Measurements from ENCODE around the gene ARRB1. TPM values are rescaled to one million over a fixed set of nuclear protein-coding genes. Genes with fewer than 3 reads are reported as not detected.

ARRB1 gene
- total RNA-seq, 4 donors from 2014 or later, result 15.7 to 44.7 (median 27.7) TPM

- Histone ChIP-seq H3K27me3 (no peaks in the 10 kb centered on the region), H3K4me3 (replicated peaks in 1 of 3) (no peak overlapping the region), H3K4me1 (peaks cover 7 to 24% of the 10 kb centered on the region in 2 donors), H3K9me3 (no peaks in the 10 kb centered on the region), H3K36me3 (no peaks in the 10 kb centered on the region), H3K27ac (peak overlapping the region in 2 of 3 donors; percentile 4 to 24)
- TF ChIP-seq POLR2A (IDR thresholded peaks at IDR 0.05) (no peak), CTCF (IDR thresholded peaks at IDR 0.05) (peak in 4 of 6 experiments; percentile 47 to 69 (median 60))
- intact Hi-C loops (cut with DNase I), result loop anchor here (5.0 kb wide), 1 partner anchor 54 kb away; no protein-coding TSS in a partner anchor
- 20 to 25% methylated on average over 8 to 9 of the region's 9 CpGs for WGBS, 2 donors
- peak; percentile 67 to 70 for DNase-seq
Measured at GRCh38 chr11:75328426-75329277, 22.8 kb downstream of the ARRB1 start.

DNA sequence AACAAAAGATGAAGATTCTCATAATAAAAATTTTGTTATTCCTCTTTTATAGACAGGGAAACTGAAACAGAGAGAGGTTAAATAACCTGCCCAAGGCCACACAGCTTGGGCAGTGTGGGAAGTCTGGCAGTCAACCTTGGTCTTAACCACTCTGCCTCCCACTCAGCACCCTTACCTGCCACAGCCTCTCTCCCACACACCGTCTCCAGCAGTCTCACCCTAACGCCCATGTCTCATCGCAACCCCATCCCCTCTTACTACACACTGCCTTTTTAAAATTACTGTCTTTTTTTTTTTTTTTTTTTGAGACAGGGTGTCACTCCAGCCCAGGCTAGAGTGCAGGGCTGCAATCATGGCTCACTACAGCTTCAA is 25.0 kb downstream of the ARRB1 start:
- TF ChIP-seq CTCF (IDR thresholded peaks at IDR 0.05) (no peak), POLR2A (IDR thresholded peaks at IDR 0.05) (no peak)
- Histone ChIP-seq H3K9me3 (no peaks in the 10 kb centered on the region), H3K27ac (no peak overlapping the region), H3K27me3 (no peaks in the 10 kb centered on the region), H3K36me3 (no peaks in the 10 kb centered on the region), H3K4me1 (peaks cover 7 to 24% of the 10 kb centered on the region in 2 donors), H3K4me3 (replicated peaks in 1 of 3) (no peak overlapping the region)
- no peak for DNase-seq
- 84 to 90% methylated on average over 3 of the region's 3 CpGs for WGBS, 2 donors
- intact Hi-C loops (cut with DNase I), result loop anchor here (5.0 kb wide), 1 partner anchor 56 kb away; no protein-coding TSS in a partner anchor

DNA sequence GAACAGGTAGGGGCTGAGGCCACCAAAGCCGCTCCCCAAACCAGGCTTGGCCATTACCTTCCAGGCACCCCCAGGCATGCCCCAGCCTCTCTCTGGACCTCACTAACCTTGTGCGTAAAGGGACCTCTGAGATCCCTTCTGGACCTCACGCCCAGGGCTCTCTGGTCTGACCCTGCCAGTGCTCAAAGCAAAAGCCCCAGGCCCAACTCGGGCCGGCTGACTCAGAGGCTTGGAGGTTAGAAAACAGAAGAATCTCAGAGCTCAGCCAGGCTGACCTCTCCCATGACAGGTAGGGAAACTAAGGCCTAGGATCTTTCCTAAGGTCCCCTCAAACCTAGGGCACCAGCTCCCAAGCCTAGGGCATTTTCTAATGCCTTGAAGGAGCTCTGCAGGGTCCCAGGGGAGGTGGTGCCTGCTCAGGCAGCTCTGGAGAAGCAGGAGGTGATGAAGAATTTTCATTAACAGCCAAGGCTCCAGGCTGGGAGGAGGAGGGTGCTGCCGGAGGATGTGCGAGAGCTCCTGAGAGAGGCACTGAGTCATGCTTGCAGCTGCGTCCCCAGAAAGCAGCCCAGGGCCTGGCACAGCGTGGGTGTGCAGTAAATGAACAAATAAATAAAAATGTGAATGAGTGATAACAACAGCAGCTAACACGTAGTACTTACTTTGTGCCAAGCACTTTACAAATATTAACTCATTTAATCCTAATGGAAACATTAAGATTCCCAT is 25.6 kb downstream of the ARRB1 start:
- no peak for TF ChIP-seq CTCF (IDR thresholded peaks at IDR 0.05)
- no peak for TF ChIP-seq POLR2A (IDR thresholded peaks at IDR 0.05)
- 71 to 79% methylated on average over 10 of the region's 10 CpGs for WGBS, 2 donors
- intact Hi-C loops (cut with DNase I), result loop anchor here (5.0 kb wide), 1 partner anchor 56 kb away; no protein-coding TSS in a partner anchor
- Histone ChIP-seq H3K36me3 (no peaks in the 10 kb centered on the region), H3K4me1 (peaks cover 7 to 24% of the 10 kb centered on the region in 2 donors), H3K27ac (peak overlapping the region in 1 of 3 donors; percentile 30), H3K4me3 (replicated peaks in 1 of 3) (no peak overlapping the region), H3K27me3 (no peaks in the 10 kb centered on the region), H3K9me3 (no peaks in the 10 kb centered on the region)
- no peak for DNase-seq

GRCh38 chr11:75324740-75325139 is 26.7 kb downstream of the ARRB1 start:
- Histone ChIP-seq H3K4me3 (replicated peaks in 1 of 3) (no peak overlapping the region), H3K36me3 (no peaks in the 10 kb centered on the region), H3K9me3 (no peaks in the 10 kb centered on the region), H3K27me3 (no peaks in the 10 kb centered on the region), H3K4me1 (peaks cover 7 to 30% of the 10 kb centered on the region in 2 donors), H3K27ac (no peak overlapping the region)
- no peak for TF ChIP-seq POLR2A (IDR thresholded peaks at IDR 0.05)
- TF ChIP-seq CTCF (IDR thresholded peaks at IDR 0.05), result no peak
- intact Hi-C loops (cut with DNase I), result loop anchor here (5.0 kb wide), 1 partner anchor 58 kb away; no protein-coding TSS in a partner anchor
- 84 to 88% methylated on average over 4 of the region's 4 CpGs for WGBS, 2 donors
- DNase-seq, result no peak

Data from thyroid gland (tissue), 4 donors.